ENCODE results near the gene NDUFAF5. TPM values are rescaled to one million over a fixed set of nuclear protein-coding genes. Genes with fewer than 3 reads are reported as not detected.
A peak's percentile ranks its signal among the peaks of the same experiment; 100 is the strongest.

Gene NDUFAF5
- total RNA-seq, 1 experiment from 2014 or later = 34.9 TPM

GRCh38 chr20:13788167-13788834 lies 3.5 kb downstream of the NDUFAF5 start:
- peak; percentile 32 to 69 for TF ChIP-seq CTCF (IDR thresholded peaks at IDR 0.05; ENCODE audit: insufficient read depth in 1 of 2, low read depth in 1 of 2, low read length in 1 of 2, severe bottlenecking in 1 of 2, unreplicated experiment in 1 of 2)
- Mint-ChIP-seq H3K27ac (ENCODE audit: unreplicated experiment) (no peak overlapping the region), H3K27me3 (ENCODE audit: insufficient read depth, unreplicated experiment) (no peaks in the 10 kb centered on the region), H3K4me3 (ENCODE audit: unreplicated experiment) (no peak overlapping the region), H3K4me1 (ENCODE audit: low read depth, unreplicated experiment) (peaks cover 7% of the 10 kb centered on the region), H3K9me3 (ENCODE audit: unreplicated experiment) (no peaks in the 10 kb centered on the region), H3K36me3 (ENCODE audit: insufficient read depth, unreplicated experiment) (peaks cover 37% of the 10 kb centered on the region)
- intact Hi-C loops (cut with micrococcal nuclease; ENCODE audit: unreplicated experiment) = loop anchor here (1.0 to 10.0 kb wide), 3 partner anchors 176 to 863 kb away; no protein-coding TSS in a partner anchor
- no TSS peak for BruUV-seq (replicated peaks)
- POLR2A ChIA-PET = no interaction called here
- H3K36me3 ChIP-seq (ENCODE audit: control insufficient read depth, insufficient read depth, low read length) = peaks cover 2% of the 10 kb centered on the region; the same call in 1 of the 2 replicates
- H3K4me3 ChIP-seq (ENCODE audit: low read depth, low read length) = no peak overlapping the region
- DNase-seq = peak; percentile 69 to 72
- H3K4me1 ChIP-seq = peaks cover 12% of the 10 kb centered on the region; the same call in 1 of the 2 replicates
- CTCF ChIA-PET = interaction anchor here (0.6 to 1.6 kb wide), 12 partner anchors 8 to 863 kb away, joined by 3 to 9 read pairs (median 4); no protein-coding TSS in a partner anchor
- no peaks in the 10 kb centered on the region for H3K27me3 ChIP-seq (replicated peaks; ENCODE audit: control insufficient read depth, insufficient read depth, low read length)
- H3K9me3 ChIP-seq = no peaks in the 10 kb centered on the region

DNA sequence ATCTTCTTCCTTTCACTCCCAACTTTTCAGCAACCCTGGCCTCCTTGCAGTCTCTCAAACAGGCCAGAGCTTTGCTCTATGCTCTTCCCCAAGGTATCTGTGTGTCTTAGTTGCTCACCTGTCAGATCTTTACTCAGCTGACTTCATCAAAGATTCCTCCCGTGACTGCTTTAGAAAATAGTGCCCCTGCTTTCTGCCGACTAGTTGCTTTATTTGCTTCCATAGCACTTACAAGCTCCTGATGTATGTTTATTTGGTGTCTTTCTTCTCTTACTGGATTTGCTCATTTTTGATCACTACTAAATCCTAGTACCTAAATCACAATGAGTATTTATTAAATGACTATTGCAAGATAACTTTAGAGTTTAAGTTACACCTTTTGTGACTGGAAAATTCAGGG lies 5.9 kb downstream of the NDUFAF5 start:
- CTCF ChIA-PET = no interaction called here
- TF ChIP-seq CTCF (IDR thresholded peaks at IDR 0.05; ENCODE audit: insufficient read depth in 1 of 2, low read depth in 1 of 2, low read length in 1 of 2, severe bottlenecking in 1 of 2, unreplicated experiment in 1 of 2) = no peak
- H3K4me1 Mint-ChIP-seq (ENCODE audit: low read depth, unreplicated experiment) = peaks cover 7% of the 10 kb centered on the region
- no peaks in the 10 kb centered on the region for H3K27me3 ChIP-seq (replicated peaks; ENCODE audit: control insufficient read depth, insufficient read depth, low read length)
- no peaks in the 10 kb centered on the region for H3K27me3 Mint-ChIP-seq (ENCODE audit: insufficient read depth, unreplicated experiment)
- POLR2A ChIA-PET = no interaction called here
- no TSS peak for BruUV-seq (replicated peaks)
- no peaks in the 10 kb centered on the region for H3K9me3 ChIP-seq
- H3K4me3 ChIP-seq (ENCODE audit: low read depth, low read length) = no peak overlapping the region
- peaks cover 2% of the 10 kb centered on the region; the same call in 1 of the 2 replicates for H3K36me3 ChIP-seq (ENCODE audit: control insufficient read depth, insufficient read depth, low read length)
- peaks cover 12% of the 10 kb centered on the region; the same call in 1 of the 2 replicates for H3K4me1 ChIP-seq
- no peak overlapping the region for H3K4me3 Mint-ChIP-seq (ENCODE audit: unreplicated experiment)
- H3K9me3 Mint-ChIP-seq (ENCODE audit: unreplicated experiment) = no peaks in the 10 kb centered on the region
- H3K36me3 Mint-ChIP-seq (ENCODE audit: insufficient read depth, unreplicated experiment) = peaks cover 42% of the 10 kb centered on the region
- intact Hi-C loops (cut with micrococcal nuclease; ENCODE audit: unreplicated experiment) = no loop called here
- no peak overlapping the region for H3K27ac Mint-ChIP-seq (ENCODE audit: unreplicated experiment)
- DNase-seq = no peak

GRCh38 chr20:13791540-13792459 lies 7.0 kb downstream of the NDUFAF5 start:
- POLR2A ChIA-PET = no interaction called here

More at GRCh38 chr20:13791540-13792459, 7.0 kb downstream of the NDUFAF5 start:
- no TSS peak for BruUV-seq (replicated peaks)
- H3K27ac Mint-ChIP-seq (ENCODE audit: unreplicated experiment) = no peak overlapping the region
- peaks cover 52% of the 10 kb centered on the region for H3K36me3 Mint-ChIP-seq (ENCODE audit: insufficient read depth, unreplicated experiment)
- H3K4me3 Mint-ChIP-seq (ENCODE audit: unreplicated experiment) = no peak overlapping the region
- Histone ChIP-seq H3K36me3 (ENCODE audit: control insufficient read depth, insufficient read depth, low read length) (peaks cover 2% of the 10 kb centered on the region; the same call in 1 of the 2 replicates), H3K4me3 (ENCODE audit: low read depth, low read length) (no peak overlapping the region), H3K27me3 (replicated peaks; ENCODE audit: control insufficient read depth, insufficient read depth, low read length) (no peaks in the 10 kb centered on the region), H3K4me1 (0 out of 2 replicates have a peak, but pooled peaks cover 2% of the 10 kb centered on the region), H3K9me3 (no peaks in the 10 kb centered on the region)
- no peak for DNase-seq
- no peaks in the 10 kb centered on the region for H3K9me3 Mint-ChIP-seq (ENCODE audit: unreplicated experiment)
- no peaks in the 10 kb centered on the region for H3K27me3 Mint-ChIP-seq (ENCODE audit: insufficient read depth, unreplicated experiment)
- CTCF ChIA-PET = no interaction called here
- no peak for TF ChIP-seq CTCF (IDR thresholded peaks at IDR 0.05; ENCODE audit: insufficient read depth in 1 of 2, low read depth in 1 of 2, low read length in 1 of 2, severe bottlenecking in 1 of 2, unreplicated experiment in 1 of 2)
- intact Hi-C loops (cut with micrococcal nuclease; ENCODE audit: unreplicated experiment) = no loop called here
- peaks cover under 1% of the 10 kb centered on the region for H3K4me1 Mint-ChIP-seq (ENCODE audit: low read depth, unreplicated experiment)
